Thoracic aorta (tissue), 2 donors: ENCODE data around the gene ADA. TPM values are rescaled to one million over a fixed set of nuclear protein-coding genes. Genes with fewer than 3 reads are reported as not detected.
A peak's percentile ranks its signal among the peaks of the same experiment; 100 is the strongest.

Experiments
- ATAC-seq: fragments of 150-250 bp; one replicate; pipeline ENCODE4 v1.8.0; 2017; ENCODE audit warnings: low read depth; ENCODE audit not compliant: insufficient number of reproducible peaks, low FRiP score
- DNase-seq: peaks from one replicate; pipeline ENCODE4 v3.0.0-alpha.2; 2020; ENCODE audit warnings: low spot score
- H3K27ac ChIP-seq, 2 donors: fragments of 200-600 bp; sonication (generic); 1 replicate in 1 of 2; 2 replicates in 1 of 2; pipeline ENCODE4 v1.5.1; 2016; ENCODE audit warnings: mild to moderate bottlenecking in 2 of 2, moderate library complexity in 2 of 2
- H3K27me3 ChIP-seq: fragments of 200-600 bp; sonication (generic); replicated peaks from 2 replicates; pipeline ENCODE4 v1.6.0; 2016; ENCODE audit warnings: mild to moderate bottlenecking; ENCODE audit not compliant: insufficient read depth
- H3K36me3 ChIP-seq: fragments of 200-600 bp; sonication (generic); one replicate; pipeline ENCODE4 v1.5.1; 2016
- H3K4me1 ChIP-seq, 2 donors: fragments of 200-600 bp; sonication (generic); 1 replicate in 1 of 2; 2 replicates in 1 of 2; pipeline versions ENCODE4 v1.5.1 to v1.6.0; 2016; ENCODE audit warnings: low read depth in 2 of 2, mild to moderate bottlenecking in 1 of 2; ENCODE audit not compliant: control insufficient read depth in 1 of 2
- H3K4me3 ChIP-seq: fragments of 200-600 bp; sonication (generic); 2 replicates; pipeline ENCODE4 v1.5.1; 2016; ENCODE audit warnings: mild to moderate bottlenecking
- H3K9me3 ChIP-seq: fragments of 200-600 bp; sonication (generic); 2 replicates; pipeline ENCODE4 v1.5.1; 2016
- total RNA-seq, 2 donors: library from RNA; depleted of rRNA; stranded (reverse); fragments of >200 nt; gene quantifications; one replicate each; pipeline versions ENCODE4 v1.1.0 to v1.2.3, GENCODE V29; 2016
- TF ChIP-seq, protein P1 (sequence below): fragments of 200-600 bp; sonication (generic); IDR thresholded peaks from one replicate; pipeline ENCODE4 v1.5.1; 2019; ENCODE audit warnings: antibody characterized with exemption

ADA gene
- total RNA-seq, 2 donors from 2014 or later = 8.1 to 20.6 TPM

DNA sequence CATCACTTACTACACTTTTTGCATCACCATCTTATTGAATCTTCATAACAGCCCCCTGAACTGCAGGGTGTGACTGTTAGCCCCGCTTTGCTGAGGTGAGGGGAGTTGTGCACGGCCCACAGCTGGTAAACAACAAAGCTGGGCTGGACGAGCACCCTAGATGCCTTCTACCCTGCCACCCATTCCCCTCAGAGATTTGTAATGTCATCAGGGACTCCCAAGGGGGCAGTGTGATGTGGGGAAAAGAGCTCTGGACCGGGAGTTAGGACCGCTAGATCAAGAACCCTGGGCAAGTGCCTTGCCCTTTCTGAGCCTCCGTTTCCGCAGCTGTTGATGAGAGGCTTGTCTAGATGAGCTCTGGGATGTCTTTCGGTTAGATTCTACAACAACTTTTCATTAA lies 48.2 kb downstream of the ADA start:
- TF ChIP-seq, protein P1, sequence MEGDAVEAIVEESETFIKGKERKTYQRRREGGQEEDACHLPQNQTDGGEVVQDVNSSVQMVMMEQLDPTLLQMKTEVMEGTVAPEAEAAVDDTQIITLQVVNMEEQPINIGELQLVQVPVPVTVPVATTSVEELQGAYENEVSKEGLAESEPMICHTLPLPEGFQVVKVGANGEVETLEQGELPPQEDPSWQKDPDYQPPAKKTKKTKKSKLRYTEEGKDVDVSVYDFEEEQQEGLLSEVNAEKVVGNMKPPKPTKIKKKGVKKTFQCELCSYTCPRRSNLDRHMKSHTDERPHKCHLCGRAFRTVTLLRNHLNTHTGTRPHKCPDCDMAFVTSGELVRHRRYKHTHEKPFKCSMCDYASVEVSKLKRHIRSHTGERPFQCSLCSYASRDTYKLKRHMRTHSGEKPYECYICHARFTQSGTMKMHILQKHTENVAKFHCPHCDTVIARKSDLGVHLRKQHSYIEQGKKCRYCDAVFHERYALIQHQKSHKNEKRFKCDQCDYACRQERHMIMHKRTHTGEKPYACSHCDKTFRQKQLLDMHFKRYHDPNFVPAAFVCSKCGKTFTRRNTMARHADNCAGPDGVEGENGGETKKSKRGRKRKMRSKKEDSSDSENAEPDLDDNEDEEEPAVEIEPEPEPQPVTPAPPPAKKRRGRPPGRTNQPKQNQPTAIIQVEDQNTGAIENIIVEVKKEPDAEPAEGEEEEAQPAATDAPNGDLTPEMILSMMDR = no peak
- DNase-seq (no peak), ATAC-seq (no peak)
- Histone ChIP-seq H3K4me1 (peaks cover 47 to 50% of the 10 kb centered on the region in 2 donors), H3K27me3 (no peaks in the 10 kb centered on the region), H3K27ac (peak overlapping the region; percentile 6 to 39), H3K9me3 (no peaks in the 10 kb centered on the region), H3K4me3 (no peak overlapping the region), H3K36me3 (no peaks in the 10 kb centered on the region)

GRCh38 chr20:44601801-44602204 lies 49.7 kb downstream of the ADA start:
- Histone ChIP-seq H3K36me3 (no peaks in the 10 kb centered on the region), H3K9me3 (no peaks in the 10 kb centered on the region), H3K4me1 (peaks cover 60 to 66% of the 10 kb centered on the region in 2 donors), H3K4me3 (no peak overlapping the region), H3K27ac (peak overlapping the region; percentile 91 to 96), H3K27me3 (no peaks in the 10 kb centered on the region)
- TF ChIP-seq, protein P1 = no peak
- DNase-seq = peak; percentile 66
- ATAC-seq = peak; percentile 87

GRCh38 chr20:44601236-44601671 lies 50.2 kb downstream of the ADA start:
- no peaks in the 10 kb centered on the region for H3K9me3 ChIP-seq
- H3K4me1 ChIP-seq = peaks cover 60 to 67% of the 10 kb centered on the region in 2 donors
- H3K27me3 ChIP-seq = no peaks in the 10 kb centered on the region
- TF ChIP-seq, protein P1 = no peak
- H3K4me3 ChIP-seq = peak overlapping the region; percentile 45
- no peak for DNase-seq
- no peaks in the 10 kb centered on the region for H3K36me3 ChIP-seq
- peak overlapping the region; percentile 91 to 96 for H3K27ac ChIP-seq
- no peak for ATAC-seq

DNA sequence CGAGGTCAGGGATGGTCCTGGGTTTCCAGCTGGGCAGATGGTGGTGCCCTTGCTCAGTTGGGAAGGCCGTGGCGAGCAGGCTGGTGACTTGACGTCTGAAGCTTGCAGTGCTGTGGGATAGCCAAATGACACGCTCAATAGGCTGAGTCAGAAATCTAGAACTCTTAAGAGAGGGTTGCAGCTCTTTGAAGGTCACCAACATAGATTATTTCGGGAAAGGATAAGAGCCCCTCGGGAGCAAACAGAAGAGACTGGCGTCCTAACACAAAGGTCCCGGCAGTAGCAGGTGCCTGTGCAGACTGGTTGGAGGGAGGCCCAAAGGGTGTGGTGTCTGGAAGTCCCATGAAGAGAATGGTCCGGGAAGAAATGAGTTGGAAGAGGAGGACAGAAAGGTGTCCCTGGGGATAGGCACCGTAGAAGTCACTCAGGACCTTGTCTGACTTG lies 50.7 kb downstream of the ADA start:
- Histone ChIP-seq H3K27me3 (no peaks in the 10 kb centered on the region), H3K9me3 (no peaks in the 10 kb centered on the region), H3K4me3 (peak overlapping the region; percentile 45), H3K36me3 (no peaks in the 10 kb centered on the region), H3K27ac (peak overlapping the region; percentile 91 to 96), H3K4me1 (peaks cover 60 to 67% of the 10 kb centered on the region in 2 donors)
- ATAC-seq = peak; percentile 39
- TF ChIP-seq, protein P1 = no peak
- no peak for DNase-seq

DNA sequence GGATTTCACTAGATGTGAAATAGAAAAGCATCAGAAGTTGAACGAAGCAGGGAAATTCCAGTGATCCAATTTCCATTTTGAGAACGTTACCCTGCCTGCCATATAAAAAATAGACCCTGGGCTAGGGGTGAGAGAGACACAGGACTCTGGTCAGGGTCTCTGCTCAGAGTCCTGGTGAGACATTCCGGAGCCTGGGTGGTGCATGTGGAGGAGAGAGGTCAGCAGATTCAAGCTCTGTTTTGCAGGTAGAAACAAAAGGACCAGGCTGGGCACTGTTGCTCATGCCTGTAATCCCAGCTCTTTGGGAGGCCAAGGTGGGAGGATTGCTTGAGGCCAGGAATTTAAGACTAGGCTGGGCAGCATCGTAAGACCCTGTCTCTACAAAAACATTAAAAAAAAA lies 51.2 kb downstream of the ADA start:
- TF ChIP-seq, protein P1 = no peak
- Histone ChIP-seq H3K9me3 (no peaks in the 10 kb centered on the region), H3K27me3 (no peaks in the 10 kb centered on the region), H3K36me3 (no peaks in the 10 kb centered on the region), H3K4me1 (peaks cover 62 to 71% of the 10 kb centered on the region in 2 donors), H3K4me3 (no peak overlapping the region), H3K27ac (peak overlapping the region; percentile 91 to 96)
- DNase-seq (no peak), ATAC-seq (no peak)
